HepG2 (cell line): ENCODE measurements around the gene PTGES3. TPM values are rescaled to one million over a fixed set of nuclear protein-coding genes. Genes with fewer than 3 reads are reported as not detected.

Experiments
- ATF5 ChIP-seq: sonication (generic); formaldehyde crosslinking; IDR thresholded peaks from 2 replicates; pipeline ENCODE4 v1.4.0; 2020; ENCODE audit warnings: mild to moderate bottlenecking, low read depth, missing genetic modification reagents
- BHLHE40 ChIP-seq: IDR thresholded peaks from 2 replicates; pipeline ENCODE4 v1.6.1; 2011; ENCODE audit warnings: low read length, improper control_type of control experiment
- KLF12 ChIP-seq: sonication (generic); formaldehyde crosslinking; IDR thresholded peaks from 2 replicates; pipeline ENCODE4 v1.4.0; 2020; ENCODE audit warnings: missing genetic modification reagents, borderline replicate concordance
- KLF13 ChIP-seq: sonication (generic); formaldehyde crosslinking; IDR thresholded peaks from 2 replicates; pipeline ENCODE4 v1.4.0; 2020; ENCODE audit warnings: mild to moderate bottlenecking, missing genetic modification reagents
- MAFF ChIP-seq: IDR thresholded peaks from 2 replicates; pipeline ENCODE4 v1.6.1; 2011; ENCODE audit warnings: low read depth, low read length, improper control_type of control experiment
- NAIF1 ChIP-seq: sonication (generic); formaldehyde crosslinking; IDR thresholded peaks from 2 replicates; pipeline ENCODE4 v1.5.0; 2020; ENCODE audit warnings: mild to moderate bottlenecking, missing genetic modification reagents, borderline replicate concordance
- PHF8 ChIP-seq: sonication (generic); formaldehyde crosslinking; IDR thresholded peaks from 2 replicates; pipeline ENCODE4 v1.5.0; 2020; ENCODE audit warnings: missing genetic modification reagents
- PRDM4 ChIP-seq: sonication (generic); formaldehyde crosslinking; IDR thresholded peaks from 2 replicates; pipeline ENCODE4 v1.9.0; 2021; ENCODE audit warnings: missing genetic modification reagents, borderline replicate concordance
- SAP130 ChIP-seq: IDR thresholded peaks from 2 replicates; pipeline ENCODE4 v1.6.1; 2016; ENCODE audit warnings: low read depth
- SMAD9 ChIP-seq: sonication (generic); formaldehyde crosslinking; IDR thresholded peaks from 2 replicates; pipeline ENCODE4 v1.5.1; 2020; ENCODE audit warnings: mild to moderate bottlenecking, missing genetic modification reagents
- SRY ChIP-seq: sonication (generic); formaldehyde crosslinking; IDR thresholded peaks from 2 replicates; pipeline ENCODE4 v1.8.0; 2022; ENCODE audit warnings: mild to moderate bottlenecking, missing genetic modification reagents
- TBX3 ChIP-seq: fragments of 450-650 bp; IDR thresholded peaks from 2 replicates; pipeline ENCODE4 v1.6.1; 2017; ENCODE audit warnings: antibody characterized with exemption, mild to moderate bottlenecking, inconsistent platforms, borderline replicate concordance
- ZC3H13 ChIP-seq: sonication (generic); formaldehyde crosslinking; IDR thresholded peaks from 2 replicates; pipeline ENCODE4 v1.8.1; 2023; ENCODE audit warnings: mild to moderate bottlenecking, missing genetic modification reagents, moderate library complexity
- ZMAT3 ChIP-seq: sonication (generic); formaldehyde crosslinking; conservative IDR thresholded peaks from 2 replicates; pipeline ENCODE4 v1.7.0; 2021; ENCODE audit warnings: missing genetic modification reagents
- ZMYM2 ChIP-seq: sonication (generic); formaldehyde crosslinking; IDR thresholded peaks from 2 replicates; pipeline ENCODE4 v1.8.0; 2022; ENCODE audit warnings: mild to moderate bottlenecking, missing genetic modification reagents
- ZNF333 ChIP-seq: sonication (generic); formaldehyde crosslinking; IDR thresholded peaks from 2 replicates; pipeline ENCODE4 v1.4.0; 2020; ENCODE audit warnings: mild to moderate bottlenecking, missing genetic modification reagents, borderline replicate concordance
- ZNF430 ChIP-seq: sonication (generic); formaldehyde crosslinking; IDR thresholded peaks from 2 replicates; pipeline ENCODE4 v1.9.0; 2021; ENCODE audit warnings: mild to moderate bottlenecking, missing genetic modification reagents
- ZNF574 ChIP-seq: sonication (generic); formaldehyde crosslinking; IDR thresholded peaks from 2 replicates; pipeline ENCODE4 v1.4.0; 2020; ENCODE audit warnings: missing genetic modification reagents
- ZNF788 ChIP-seq: sonication (generic); formaldehyde crosslinking; IDR thresholded peaks from 2 replicates; pipeline ENCODE4 v1.5.0; 2020; ENCODE audit warnings: mild to moderate bottlenecking, missing genetic modification reagents, borderline replicate concordance
- ZSCAN22 ChIP-seq: sonication (generic); formaldehyde crosslinking; IDR thresholded peaks from 2 replicates; pipeline ENCODE4 v1.4.0; 2020; ENCODE audit warnings: mild to moderate bottlenecking, missing genetic modification reagents
- ZSCAN25 ChIP-seq: sonication (generic); formaldehyde crosslinking; IDR thresholded peaks from 2 replicates; pipeline ENCODE4 v1.8.0; 2022; ENCODE audit warnings: mild to moderate bottlenecking, missing genetic modification reagents
- polyA plus RNA-seq, 8 experiments: library from polyadenylated mRNA; depleted of rRNA in 3 of 8; stranded (reverse) in 7 of 8; unstranded in 1 of 8; fragments of >200 nt; fragmentation: Illumina TruSeq in 4 of 8; extraction: Trizol in 4 of 8; gene quantifications; 2 replicates each; pipeline versions ENCODE4 v1.2.1 to v1.2.3, GENCODE V29; 2011 to 2016; ENCODE audit warnings: low read depth in 4 of 8, missing spikeins in 1 of 8, mixed read lengths in 1 of 8; ENCODE audit not compliant: insufficient read depth in 1 of 8
- total RNA-seq, 5 experiments: library from RNA; depleted of rRNA; stranded (reverse); fragments of >200 nt; fragmentation: Illumina TruSeq; extraction: Trizol; gene quantifications; 2 replicates each; pipeline ENCODE4 v1.2.3, GENCODE V29; 2016; ENCODE audit warnings: low read depth in 1 of 5

Gene PTGES3
- total and polyA plus RNA-seq, 2 of the 13 experiments (the other 11 are each of a cell fraction or from before 2014, with no cell fraction given): 54.4 to 159 TPM

- peak; percentile 93 for TF ChIP-seq ZNF574 (CRISPR knock-in tag)
- peak; percentile 94 for TF ChIP-seq PHF8 (CRISPR knock-in tag)
- TF ChIP-seq NAIF1 (CRISPR knock-in tag): peak; percentile 78
- peak; percentile 69; the same call in 1 of the 2 replicates for TF ChIP-seq ZNF788 (CRISPR knock-in tag)
- TF ChIP-seq SMAD9 (CRISPR knock-in tag): no peak
- TF ChIP-seq SAP130: peak; percentile 99
- peak; percentile 63; the same call in 1 of the 2 replicates for TF ChIP-seq ZMAT3 (CRISPR knock-in tag)
- TF ChIP-seq BHLHE40: 0 out of 2 replicates have a peak, but pooled peaks have one; percentile 44
- TF ChIP-seq ZC3H13: peak; percentile 55; the same call in 1 of the 2 replicates
- TF ChIP-seq KLF12: peak; percentile 71; the same call in 1 of the 2 replicates
- peak; percentile 28; the same call in 1 of the 2 replicates for TF ChIP-seq ZSCAN22 (CRISPR knock-in tag)
- TF ChIP-seq ZNF430 (CRISPR knock-in tag): 0 out of 2 replicates have a peak, but pooled peaks have one; percentile 54
- TF ChIP-seq ZNF333: peak; percentile 63; the same call in 1 of the 2 replicates
- TF ChIP-seq KLF13: peak; percentile 94
- peak; percentile 88 for TF ChIP-seq ZSCAN25 (CRISPR knock-in tag)
- TF ChIP-seq SRY (CRISPR knock-in tag): peak; percentile 84; the same call in 1 of the 2 replicates
- TF ChIP-seq PRDM4 (CRISPR knock-in tag): no peak
- no peak for TF ChIP-seq MAFF
- TF ChIP-seq ATF5 (CRISPR knock-in tag): 0 out of 2 replicates have a peak, but pooled peaks have one; percentile 93
- 0 out of 2 replicates have a peak, but pooled peaks have one; percentile 35 for TF ChIP-seq ZMYM2 (CRISPR knock-in tag)
- no peak; the same call in 1 of the 2 replicates for TF ChIP-seq TBX3
Observed at GRCh38 chr12:56724972-56725722, 37.1 kb upstream of the PTGES3 start, which contains the start of gene NACA (continued).
